ENCODE measurements around the gene TFPI2. TPM values are rescaled to one million over a fixed set of nuclear protein-coding genes. Genes with fewer than 3 reads are reported as not detected.

The TFPI2 gene
- total RNA-seq, 2 donors from 2014 or later, result 1.7 to 10.3 TPM

DNA sequence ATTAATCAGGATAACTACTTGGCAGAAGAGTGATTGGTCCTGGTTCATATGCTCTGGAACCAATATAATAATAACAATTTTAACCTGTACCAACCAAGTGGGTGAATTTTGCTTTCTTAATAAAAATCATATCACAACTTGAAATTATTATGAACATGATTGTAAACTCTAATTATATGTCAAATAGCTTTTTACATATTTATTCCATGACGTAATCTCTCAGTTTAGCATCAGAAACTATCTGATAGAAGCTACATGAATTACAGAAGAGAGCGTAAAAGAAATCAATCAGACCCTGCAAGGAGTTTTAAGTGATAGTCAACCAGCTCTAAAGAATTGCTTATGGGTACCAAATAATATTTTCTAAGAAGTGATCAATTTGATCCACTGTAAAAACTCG, 41.1 kb upstream of the TFPI2 start:
- no peaks in the 10 kb centered on the region for H3K27me3 ChIP-seq (replicated peaks; ENCODE audit: insufficient read depth)

DNA sequence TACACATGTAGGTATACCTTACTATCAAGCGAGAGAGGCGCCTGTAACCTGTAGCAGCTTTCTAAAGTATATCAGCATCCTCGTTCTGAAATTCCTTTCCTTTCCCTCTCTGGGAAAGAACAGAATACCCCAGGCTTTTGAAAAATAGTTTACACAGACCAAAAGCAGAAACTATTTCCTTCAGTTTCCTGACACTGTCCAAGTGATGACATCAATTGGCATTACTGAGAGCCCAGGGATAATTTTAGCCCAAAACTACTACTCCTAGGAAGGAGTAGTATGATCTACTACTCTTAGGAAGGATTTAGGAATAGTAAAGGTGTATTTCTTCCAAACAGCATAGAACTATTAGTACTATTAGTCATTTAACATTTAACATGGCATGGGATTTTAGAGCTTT, 37.0 kb upstream of the TFPI2 start:
- TF ChIP-seq, protein P1, sequence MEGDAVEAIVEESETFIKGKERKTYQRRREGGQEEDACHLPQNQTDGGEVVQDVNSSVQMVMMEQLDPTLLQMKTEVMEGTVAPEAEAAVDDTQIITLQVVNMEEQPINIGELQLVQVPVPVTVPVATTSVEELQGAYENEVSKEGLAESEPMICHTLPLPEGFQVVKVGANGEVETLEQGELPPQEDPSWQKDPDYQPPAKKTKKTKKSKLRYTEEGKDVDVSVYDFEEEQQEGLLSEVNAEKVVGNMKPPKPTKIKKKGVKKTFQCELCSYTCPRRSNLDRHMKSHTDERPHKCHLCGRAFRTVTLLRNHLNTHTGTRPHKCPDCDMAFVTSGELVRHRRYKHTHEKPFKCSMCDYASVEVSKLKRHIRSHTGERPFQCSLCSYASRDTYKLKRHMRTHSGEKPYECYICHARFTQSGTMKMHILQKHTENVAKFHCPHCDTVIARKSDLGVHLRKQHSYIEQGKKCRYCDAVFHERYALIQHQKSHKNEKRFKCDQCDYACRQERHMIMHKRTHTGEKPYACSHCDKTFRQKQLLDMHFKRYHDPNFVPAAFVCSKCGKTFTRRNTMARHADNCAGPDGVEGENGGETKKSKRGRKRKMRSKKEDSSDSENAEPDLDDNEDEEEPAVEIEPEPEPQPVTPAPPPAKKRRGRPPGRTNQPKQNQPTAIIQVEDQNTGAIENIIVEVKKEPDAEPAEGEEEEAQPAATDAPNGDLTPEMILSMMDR (IDR thresholded peaks at IDR 0.05), result no peak
- TF ChIP-seq POLR2A (IDR thresholded peaks at IDR 0.05), result no peak
- WGBS, result 85% methylated on average over 3 of the region's 3 CpGs
- H3K4me3 ChIP-seq, result no peak overlapping the region
- no peak overlapping the region for H3K27ac ChIP-seq
- H3K4me1 ChIP-seq (replicated peaks), result no peaks in the 10 kb centered on the region
- intact Hi-C loops (cut with DNase I), result no loop called here
- H3K36me3 ChIP-seq, result no peaks in the 10 kb centered on the region
- no peaks in the 10 kb centered on the region for H3K9me3 ChIP-seq
- DNase-seq (ENCODE audit: low spot score), result no peak
- no peaks in the 10 kb centered on the region for H3K27me3 ChIP-seq (replicated peaks; ENCODE audit: insufficient read depth)

More for the DNA sequence above, 41.1 kb upstream of the TFPI2 start:
- Histone ChIP-seq H3K9me3 (no peaks in the 10 kb centered on the region), H3K4me1 (replicated peaks) (no peaks in the 10 kb centered on the region), H3K36me3 (no peaks in the 10 kb centered on the region), H3K4me3 (no peak overlapping the region), H3K27ac (no peak overlapping the region)
- WGBS, result 73% methylated on average over 3 of the region's 3 CpGs
- no peak for TF ChIP-seq POLR2AphosphoS5 (IDR thresholded peaks at IDR 0.05)
- TF ChIP-seq, protein P1 (IDR thresholded peaks at IDR 0.05), result no peak
- TF ChIP-seq POLR2A (IDR thresholded peaks at IDR 0.05), result no peak
- no peak for DNase-seq (ENCODE audit: low spot score)
- intact Hi-C loops (cut with DNase I), result no loop called here

DNA sequence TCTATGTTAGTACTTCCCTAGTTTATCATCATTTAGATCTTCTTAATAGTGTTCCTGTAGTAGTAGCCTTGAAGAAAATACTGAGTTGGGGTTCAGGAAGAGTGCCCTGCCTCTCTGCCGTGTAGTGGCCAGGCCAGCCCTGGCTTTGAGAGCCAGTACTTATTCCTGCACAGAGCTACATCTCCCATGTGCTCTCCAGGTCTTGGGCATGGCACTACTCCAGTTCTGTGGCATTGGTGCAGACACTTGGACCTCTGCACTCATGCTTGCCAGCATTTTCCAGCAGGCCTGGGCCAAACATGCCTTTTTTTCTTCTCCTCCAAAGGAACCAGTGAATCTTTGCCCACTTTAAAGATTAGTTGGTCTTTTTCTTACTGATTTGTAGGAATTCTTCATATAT, 36.2 kb upstream of the TFPI2 start:
- no peaks in the 10 kb centered on the region for H3K9me3 ChIP-seq
- H3K4me1 ChIP-seq (replicated peaks), result no peaks in the 10 kb centered on the region
- no peak overlapping the region for H3K4me3 ChIP-seq
- no peak for TF ChIP-seq POLR2A (IDR thresholded peaks at IDR 0.05)
- TF ChIP-seq, protein P1 (IDR thresholded peaks at IDR 0.05), result no peak
- no peak for TF ChIP-seq POLR2AphosphoS5 (IDR thresholded peaks at IDR 0.05)
- no peaks in the 10 kb centered on the region for H3K27me3 ChIP-seq (replicated peaks; ENCODE audit: insufficient read depth)
- intact Hi-C loops (cut with DNase I), result no loop called here
- H3K27ac ChIP-seq, result no peak overlapping the region
- no peaks in the 10 kb centered on the region for H3K36me3 ChIP-seq
- DNase-seq (ENCODE audit: low spot score), result no peak
- 59% methylated on average over 1 of the region's 1 CpG for WGBS

DNA sequence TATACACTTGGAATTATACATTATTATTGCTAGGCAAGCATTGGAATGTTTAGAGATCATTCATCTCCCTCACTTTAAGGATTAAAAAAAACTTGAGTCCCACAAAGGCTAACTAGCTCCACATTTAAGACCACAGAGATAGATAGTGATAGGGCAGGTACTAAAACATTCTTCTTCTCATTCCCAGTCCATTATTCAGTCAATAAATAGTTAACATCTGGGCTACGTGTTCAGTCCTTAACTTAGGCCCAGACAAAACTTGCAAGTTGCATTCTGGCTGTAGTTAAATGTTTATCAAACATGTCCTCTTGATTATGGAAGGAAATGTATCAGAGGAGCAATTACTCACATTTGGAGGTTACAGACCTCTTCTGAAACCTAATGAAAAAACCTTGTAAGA, 33.4 kb upstream of the TFPI2 start:
- H3K9me3 ChIP-seq, result no peaks in the 10 kb centered on the region
- peak overlapping the region; percentile 1 to 40 for H3K4me3 ChIP-seq
- H3K36me3 ChIP-seq, result no peaks in the 10 kb centered on the region
- DNase-seq (ENCODE audit: low spot score), result no peak
- no peak overlapping the region for H3K27ac ChIP-seq
- WGBS, result 24% methylated on average over 1 of the region's 1 CpG
- intact Hi-C loops (cut with DNase I), result no loop called here
- H3K4me1 ChIP-seq (replicated peaks), result no peaks in the 10 kb centered on the region
- H3K27me3 ChIP-seq (replicated peaks; ENCODE audit: insufficient read depth), result no peaks in the 10 kb centered on the region
- TF ChIP-seq POLR2A (IDR thresholded peaks at IDR 0.05) (no peak), POLR2AphosphoS5 (IDR thresholded peaks at IDR 0.05) (no peak)
- TF ChIP-seq, protein P1 (IDR thresholded peaks at IDR 0.05), result no peak

DNA sequence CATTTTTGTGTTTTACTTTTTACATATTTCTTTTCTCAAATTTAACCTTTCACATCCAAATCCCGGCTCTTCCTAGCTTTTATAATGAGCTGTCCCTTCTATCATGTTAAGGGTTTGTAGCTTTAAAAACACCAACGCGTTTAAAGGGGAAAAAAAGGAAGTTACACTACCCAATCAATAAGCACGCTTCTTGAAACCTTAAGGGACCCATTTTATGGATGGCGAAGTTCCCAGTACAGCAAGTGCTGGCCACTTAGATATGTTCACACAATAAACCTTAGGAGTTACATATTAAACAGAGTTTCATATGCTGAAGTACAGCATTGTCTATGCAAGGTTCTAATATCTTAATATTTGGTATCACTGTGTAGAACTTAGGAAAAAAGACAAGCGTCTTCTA, 32.7 kb upstream of the TFPI2 start:
- no peak for DNase-seq (ENCODE audit: low spot score)
- intact Hi-C loops (cut with DNase I), result no loop called here

More for the DNA sequence above, 32.7 kb upstream of the TFPI2 start:
- 42% methylated on average over 6 of the region's 6 CpGs for WGBS
- H3K9me3 ChIP-seq, result no peaks in the 10 kb centered on the region
- no peaks in the 10 kb centered on the region for H3K36me3 ChIP-seq
- H3K4me3 ChIP-seq, result peak overlapping the region in 1 of 2 donors; percentile 40
- H3K27ac ChIP-seq, result peak overlapping the region in 1 of 2 donors; percentile 75
- H3K4me1 ChIP-seq (replicated peaks), result no peaks in the 10 kb centered on the region
- no peaks in the 10 kb centered on the region for H3K27me3 ChIP-seq (replicated peaks; ENCODE audit: insufficient read depth)
- TF ChIP-seq POLR2A (IDR thresholded peaks at IDR 0.05) (no peak), POLR2AphosphoS5 (IDR thresholded peaks at IDR 0.05) (no peak)
- TF ChIP-seq, protein P1 (IDR thresholded peaks at IDR 0.05), result no peak

All from prostate gland (tissue), 2 donors.